HG02759 (cell line): Measurements from ENCODE around the gene TXN2.
A peak's percentile ranks its signal among the peaks of the same experiment; 100 is the strongest.
"Not testable (repeated sequence)": the region's sequence is repeated elsewhere in the genome, so short reads cannot be mapped to it uniquely, and the experiment has no call there.

Experiments
- ATAC-seq: cut with Tn5 transposase; IDR thresholded peaks from one replicate; pipeline ENCODE4 v1.9.1; 2021; ENCODE audit warnings: mild to moderate bottlenecking, moderate library complexity; ENCODE audit not compliant: unreplicated experiment

The TXN2 gene, protein sequence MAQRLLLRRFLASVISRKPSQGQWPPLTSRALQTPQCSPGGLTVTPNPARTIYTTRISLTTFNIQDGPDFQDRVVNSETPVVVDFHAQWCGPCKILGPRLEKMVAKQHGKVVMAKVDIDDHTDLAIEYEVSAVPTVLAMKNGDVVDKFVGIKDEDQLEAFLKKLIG

GRCh38 chr22:36481393-36482168 lies at the start of gene TXN2:
Gene TXN2, minus strand, starts transcription at chr22:36481640. Its CDS starts 803 bp downstream, at chr22:36480837.
- peak; percentile 87 for ATAC-seq

DNA sequence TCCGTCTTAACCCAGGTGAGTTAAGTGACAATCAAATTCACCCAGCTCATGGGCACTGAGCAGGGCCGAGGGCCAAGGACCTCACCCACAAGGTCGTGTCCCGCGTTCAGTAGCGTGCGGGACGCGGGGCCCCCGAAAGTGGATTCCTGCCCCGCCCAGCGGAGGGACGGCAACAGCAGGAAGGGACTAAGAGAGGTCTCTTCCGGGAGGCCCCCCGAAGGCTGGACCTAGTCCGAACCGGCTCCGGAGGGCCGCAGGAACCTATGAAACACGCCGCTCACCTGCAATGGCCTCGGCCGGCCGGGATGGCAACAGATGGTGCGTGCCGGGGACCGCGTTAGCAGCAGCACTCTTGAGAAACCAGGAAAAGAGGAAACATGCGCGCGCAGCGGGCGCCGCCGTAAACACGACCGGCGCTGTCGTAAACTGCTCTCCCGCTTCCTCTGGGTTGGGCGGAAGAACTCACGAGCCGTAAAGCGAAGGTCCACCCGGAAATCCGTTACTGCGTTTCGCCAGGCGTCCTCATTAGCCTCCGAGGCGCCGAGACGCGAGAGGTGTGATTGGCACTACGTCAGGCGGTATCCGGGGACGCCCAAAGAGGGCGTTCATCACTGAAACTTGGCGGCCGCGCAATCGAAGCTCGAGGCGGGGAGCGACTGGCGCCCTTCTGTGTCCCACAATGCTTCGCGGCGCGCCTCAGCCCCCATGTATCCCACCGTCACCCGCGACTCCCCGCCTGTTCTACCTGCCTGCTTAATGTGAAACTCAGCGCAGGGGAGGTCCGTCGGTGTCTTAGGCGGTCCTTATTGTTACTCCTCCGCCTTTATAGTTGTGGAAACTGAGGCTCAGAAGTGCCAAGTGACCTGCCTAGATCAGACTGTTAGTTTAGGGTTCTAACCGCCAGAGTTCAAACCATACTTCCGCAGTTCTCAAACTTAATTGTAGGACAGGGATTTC lies 47.6 kb upstream of the TXN2 start, which contains the start of gene EIF3D:
Gene EIF3D, minus strand, starts transcription at position 372 of the 957 bp plus-strand sequence. CDS start 3,045 bp downstream, outside the sequence.
- peak; percentile 94 for ATAC-seq

DNA sequence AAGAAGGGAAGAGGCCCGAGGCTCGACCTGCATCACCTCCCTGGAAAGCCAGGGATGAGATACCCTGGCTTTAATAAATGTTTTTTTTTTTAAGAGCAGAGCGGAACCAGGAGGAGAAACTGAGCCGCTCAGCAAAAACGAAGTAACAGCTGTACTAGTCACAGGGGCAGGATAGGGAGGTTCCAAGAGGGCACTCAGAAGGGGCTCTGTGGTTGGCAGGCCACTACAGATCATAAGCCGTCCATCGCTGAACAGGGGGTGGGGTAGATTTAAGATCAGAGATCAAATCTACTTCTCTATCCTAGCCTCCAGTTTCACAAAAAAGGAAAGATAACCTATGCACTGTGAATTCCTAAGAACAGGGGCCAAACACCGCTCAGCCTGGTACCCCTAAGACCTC lies 46.9 kb upstream of the TXN2 start:
- ATAC-seq: no peak

DNA sequence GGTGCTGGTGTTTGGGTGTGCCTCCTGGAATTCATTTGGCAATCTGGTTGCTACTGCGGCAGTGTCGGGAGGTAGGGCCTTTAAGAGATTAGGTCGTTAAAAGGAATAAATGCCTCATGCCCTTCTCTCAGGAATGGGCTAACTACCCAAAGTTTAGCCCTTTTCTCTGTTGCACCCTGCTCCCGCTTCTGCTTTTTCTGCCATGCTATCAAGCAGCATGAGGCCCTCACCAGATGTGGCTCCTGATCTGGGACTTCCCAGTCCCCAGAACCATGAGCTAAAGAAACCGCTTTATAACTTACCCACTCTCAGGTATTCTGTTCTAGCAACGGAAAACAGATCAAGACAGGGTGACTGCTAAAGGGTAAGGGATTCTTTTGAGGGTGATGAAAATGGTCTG lies 41.2 kb upstream of the TXN2 start:
- ATAC-seq: no peak

DNA sequence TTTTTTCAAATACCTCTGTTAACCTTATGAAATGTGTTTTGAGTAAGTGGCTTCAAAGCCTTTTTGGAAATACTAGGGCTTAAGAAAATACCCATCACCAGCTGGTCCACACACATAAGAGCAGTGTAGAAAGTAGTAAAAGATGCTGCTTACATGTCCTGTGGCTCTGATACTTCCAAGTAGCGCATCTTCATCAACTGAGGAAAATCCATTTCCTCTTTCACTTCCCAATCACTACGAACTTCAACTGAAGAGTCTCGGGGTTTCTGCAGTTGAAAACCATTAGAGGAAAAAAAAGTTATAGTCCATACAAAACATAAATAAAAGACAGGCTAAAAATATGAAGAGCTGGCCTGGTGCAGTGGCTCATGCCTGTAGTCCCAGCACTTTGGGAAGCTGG lies 39.0 kb upstream of the TXN2 start:
- no peak for ATAC-seq

GRCh38 chr22:36519906-36520305 lies 38.5 kb upstream of the TXN2 start:
- not testable (repeated sequence) for ATAC-seq

GRCh38 chr22:36514766-36515165 lies 33.3 kb upstream of the TXN2 start:
- ATAC-seq: no peak

- ATAC-seq: no peak
Measured at GRCh38 chr22:36512991-36513390, 31.6 kb upstream of the TXN2 start.

GRCh38 chr22:36512333-36512732 lies 30.9 kb upstream of the TXN2 start:
- ATAC-seq: no peak

GRCh38 chr22:36510966-36511881 lies 29.8 kb upstream of the TXN2 start:
- ATAC-seq: no peak

DNA sequence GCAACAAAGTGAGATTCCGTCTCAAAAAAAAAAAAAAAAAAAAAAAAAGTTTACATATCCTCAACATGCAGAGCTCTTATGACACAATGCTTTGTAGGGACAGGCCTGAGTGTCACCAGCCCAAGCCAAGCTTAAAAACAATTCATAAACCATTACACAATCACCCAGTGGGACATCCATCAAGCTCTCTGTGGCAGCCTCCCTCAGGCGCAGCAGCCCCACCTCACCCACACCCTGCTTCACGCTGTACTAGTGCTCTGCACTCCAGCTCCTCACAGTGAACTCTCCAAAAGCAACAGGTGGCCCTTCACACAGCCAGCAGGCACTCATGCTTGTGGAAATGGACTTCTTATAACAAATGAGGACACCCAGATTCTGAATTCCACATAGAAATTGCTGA lies 28.9 kb upstream of the TXN2 start:
- no peak for ATAC-seq

DNA sequence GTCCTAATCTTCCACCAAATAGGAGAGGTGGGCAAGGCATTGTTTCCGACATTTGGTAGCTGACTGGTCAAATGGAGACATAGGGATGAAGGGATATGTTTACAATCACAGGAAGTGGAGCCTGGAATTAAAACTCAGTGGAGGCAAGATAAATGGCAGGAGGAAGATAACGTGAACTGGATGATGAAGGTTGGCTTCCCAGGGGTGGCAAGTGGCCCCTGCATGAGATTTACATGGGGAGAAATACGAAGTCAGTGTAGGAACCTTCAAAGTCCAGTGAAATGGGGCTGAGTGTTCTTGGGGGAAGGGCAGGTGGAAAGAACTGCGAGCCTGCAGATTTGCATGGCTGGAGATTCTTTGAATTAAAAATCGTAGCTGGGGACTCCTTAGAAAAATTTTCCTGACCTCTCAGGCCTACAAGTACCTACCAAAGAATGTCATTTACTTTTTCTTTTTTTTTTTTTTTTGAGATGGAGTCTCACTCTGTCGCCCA lies 26.1 kb upstream of the TXN2 start:
- no peak for ATAC-seq

DNA sequence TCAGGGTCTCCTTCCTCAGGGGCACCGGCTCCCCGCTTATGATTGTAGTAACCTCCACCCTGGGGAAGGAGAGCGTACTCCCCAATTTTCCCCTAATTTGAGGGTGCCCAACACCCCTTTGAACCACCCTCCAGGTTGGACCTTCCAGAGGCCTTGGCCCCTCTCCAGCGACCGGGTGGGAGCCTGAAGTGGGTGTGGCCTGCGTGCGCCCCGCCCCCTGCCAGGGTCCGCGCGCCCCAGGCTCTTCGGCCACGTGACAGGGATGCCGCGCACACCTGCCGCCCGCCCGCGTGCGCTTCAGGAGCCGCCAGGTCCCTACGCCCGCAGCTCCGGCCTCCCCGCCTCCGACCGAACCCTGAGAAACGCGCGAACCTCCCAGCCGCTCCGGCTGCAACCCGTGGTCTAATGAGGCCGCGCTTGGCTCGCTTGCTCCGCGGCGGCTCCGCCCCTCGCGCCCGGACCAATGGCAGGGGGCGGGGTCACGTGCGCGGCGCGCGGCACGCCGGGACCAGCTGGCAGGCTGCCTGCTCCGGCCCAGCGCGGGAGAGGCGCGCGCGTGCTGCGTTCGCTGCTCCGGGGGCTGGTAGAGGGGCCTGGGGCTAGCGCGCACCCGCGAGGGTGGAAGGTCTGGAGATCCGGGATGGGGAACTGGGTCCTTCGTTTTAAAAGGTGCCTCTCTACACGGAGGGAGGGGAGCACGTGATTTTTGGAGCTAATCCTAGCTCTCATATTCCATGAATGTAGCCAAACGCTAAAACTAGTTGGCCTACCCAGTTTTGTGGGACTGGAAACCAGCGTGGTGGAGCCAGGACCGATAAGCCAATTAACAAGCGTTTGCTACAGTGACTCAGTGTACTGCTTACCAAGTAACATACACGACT lies 25.4 kb upstream of the TXN2 start, which contains the start of gene FOXRED2:
Gene FOXRED2, minus strand, starts transcription at position 404 of the 881 bp plus-strand sequence. CDS start 618 bp downstream, outside the sequence.
- ATAC-seq: peak; percentile 91

- ATAC-seq: no peak
Measured at GRCh38 chr22:36505998-36506635, 24.7 kb upstream of the TXN2 start.

GRCh38 chr22:36497910-36498665 lies 16.6 kb upstream of the TXN2 start:
- ATAC-seq: no peak

GRCh38 chr22:36493690-36494110 lies 12.3 kb upstream of the TXN2 start:
- ATAC-seq: peak; percentile 55

DNA sequence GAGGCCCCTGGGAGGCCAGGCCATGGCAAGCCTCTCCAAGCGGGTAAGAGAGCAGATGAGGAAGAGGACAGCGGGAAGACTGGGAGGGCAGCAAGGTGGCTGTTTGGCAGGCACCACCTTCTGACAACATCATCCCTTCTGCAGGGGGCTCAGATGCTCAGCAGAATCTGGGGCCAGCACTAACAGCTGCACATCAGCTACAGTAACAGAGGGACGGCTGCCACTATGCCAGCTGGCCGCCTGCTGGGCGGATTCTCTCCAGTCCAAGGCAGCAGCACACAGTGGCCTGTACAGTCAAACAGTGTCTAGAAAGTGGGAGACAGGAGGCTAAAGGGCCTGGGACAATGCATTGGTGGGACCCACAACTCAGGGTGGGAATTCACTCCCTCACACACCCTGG lies 10.7 kb upstream of the TXN2 start:
- ATAC-seq: no peak

DNA sequence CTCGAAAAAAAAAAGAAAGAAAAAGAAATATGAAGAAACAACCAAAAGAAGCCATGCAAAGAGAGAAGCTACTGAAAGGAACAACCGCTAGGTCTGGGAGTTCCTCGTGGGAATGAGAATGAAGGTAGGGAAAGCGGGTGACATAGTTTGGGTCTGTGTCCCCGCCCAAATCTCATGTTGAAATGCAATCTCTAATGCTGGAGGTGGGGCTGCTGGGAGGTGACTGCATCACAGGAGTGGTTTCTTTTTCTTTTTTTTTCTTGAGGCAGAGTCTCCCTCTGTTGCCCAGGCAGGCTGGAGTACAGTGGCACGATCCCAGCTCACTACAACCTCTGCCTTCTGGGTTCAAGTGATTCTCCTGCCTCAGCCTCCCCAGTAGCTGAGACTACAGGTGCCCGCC lies 9.7 kb upstream of the TXN2 start:
- no peak for ATAC-seq
